Measurements from ENCODE around the gene PRRG3. TPM values are rescaled to one million over a fixed set of nuclear protein-coding genes. Genes with fewer than 3 reads are reported as not detected.

The PRRG3 gene
- total RNA-seq, 4 donors from 2014 or later = 0.91 to 4.5 (median 1.5) TPM

DNA sequence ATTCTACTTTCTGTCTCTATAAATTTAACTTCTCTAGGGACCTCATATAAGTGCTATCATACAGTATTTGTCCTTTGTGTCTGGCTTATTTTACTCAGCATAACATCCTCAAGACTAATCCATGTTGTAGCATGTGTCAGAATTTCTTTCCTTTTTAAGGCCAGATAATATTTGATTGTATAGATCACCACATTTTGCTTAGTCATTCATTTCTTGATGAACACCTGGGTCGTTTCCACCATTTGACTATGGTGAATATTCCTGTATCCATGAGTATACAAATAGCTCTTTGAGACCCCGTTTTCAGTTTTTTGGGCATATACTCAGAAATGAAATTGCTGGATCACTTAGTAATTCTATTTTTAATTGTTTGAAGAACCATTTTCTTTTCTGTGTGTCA lies 51.2 kb downstream of the PRRG3 start:
- Histone ChIP-seq H3K27ac (replicated peaks in 1 of 4) (no peak overlapping the region), H3K27me3 (no peaks in the 10 kb centered on the region), H3K36me3 (no peaks in the 10 kb centered on the region), H3K4me3 (no peak overlapping the region), H3K4me1 (no peaks in the 10 kb centered on the region), H3K9me3 (no peaks in the 10 kb centered on the region)
- DNase-seq (ENCODE audit: extremely low spot score) = no peak
- intact Hi-C loops (cut with DNase I) = no loop called here
- TF ChIP-seq, protein P1, sequence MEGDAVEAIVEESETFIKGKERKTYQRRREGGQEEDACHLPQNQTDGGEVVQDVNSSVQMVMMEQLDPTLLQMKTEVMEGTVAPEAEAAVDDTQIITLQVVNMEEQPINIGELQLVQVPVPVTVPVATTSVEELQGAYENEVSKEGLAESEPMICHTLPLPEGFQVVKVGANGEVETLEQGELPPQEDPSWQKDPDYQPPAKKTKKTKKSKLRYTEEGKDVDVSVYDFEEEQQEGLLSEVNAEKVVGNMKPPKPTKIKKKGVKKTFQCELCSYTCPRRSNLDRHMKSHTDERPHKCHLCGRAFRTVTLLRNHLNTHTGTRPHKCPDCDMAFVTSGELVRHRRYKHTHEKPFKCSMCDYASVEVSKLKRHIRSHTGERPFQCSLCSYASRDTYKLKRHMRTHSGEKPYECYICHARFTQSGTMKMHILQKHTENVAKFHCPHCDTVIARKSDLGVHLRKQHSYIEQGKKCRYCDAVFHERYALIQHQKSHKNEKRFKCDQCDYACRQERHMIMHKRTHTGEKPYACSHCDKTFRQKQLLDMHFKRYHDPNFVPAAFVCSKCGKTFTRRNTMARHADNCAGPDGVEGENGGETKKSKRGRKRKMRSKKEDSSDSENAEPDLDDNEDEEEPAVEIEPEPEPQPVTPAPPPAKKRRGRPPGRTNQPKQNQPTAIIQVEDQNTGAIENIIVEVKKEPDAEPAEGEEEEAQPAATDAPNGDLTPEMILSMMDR (IDR thresholded peaks at IDR 0.05) = no peak
- TF ChIP-seq POLR2A (IDR thresholded peaks at IDR 0.05; ENCODE audit: low read depth) (no peak), POLR2AphosphoS5 (IDR thresholded peaks at IDR 0.05) (no peak), EP300 (IDR thresholded peaks at IDR 0.05) (no peak)
- WGBS = 67% methylated on average over 2 of the region's 2 CpGs

DNA sequence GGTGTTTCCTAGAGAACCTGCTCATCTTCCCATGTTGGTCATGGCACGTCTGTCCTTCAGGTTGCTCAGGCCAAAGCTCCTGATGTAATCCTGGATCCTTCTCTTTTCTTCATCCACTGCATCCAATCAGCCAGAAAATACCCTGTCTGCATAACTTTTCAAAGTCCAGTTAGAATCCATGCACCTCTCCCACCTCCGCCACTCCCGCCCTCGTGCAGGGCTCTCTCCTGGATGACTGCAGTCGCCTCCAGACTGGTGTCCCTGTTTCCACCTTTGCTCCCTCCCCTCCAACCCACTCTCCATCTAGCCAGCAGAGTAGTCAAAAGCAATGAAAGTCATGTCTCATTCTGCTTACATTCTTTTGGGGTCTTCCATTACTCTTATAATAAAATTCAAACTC lies 55.3 kb downstream of the PRRG3 start:
- DNase-seq (ENCODE audit: extremely low spot score) = no peak
- Histone ChIP-seq H3K36me3 (no peaks in the 10 kb centered on the region), H3K27me3 (peaks cover 0 to 7% (median 0%) of the 10 kb centered on the region in 4 donors), H3K27ac (replicated peaks in 1 of 4) (no peak overlapping the region), H3K9me3 (no peaks in the 10 kb centered on the region), H3K4me3 (no peak overlapping the region), H3K4me1 (peaks cover 0 to 5% (median 0%) of the 10 kb centered on the region in 4 donors)
- WGBS = 87% methylated on average over 5 of the region's 5 CpGs
- intact Hi-C loops (cut with DNase I) = loop anchor here (5.0 kb wide), 1 partner anchor 882 kb away; no protein-coding TSS in a partner anchor
- TF ChIP-seq, protein P1 (IDR thresholded peaks at IDR 0.05) = no peak
- TF ChIP-seq EP300 (IDR thresholded peaks at IDR 0.05) (no peak), POLR2AphosphoS5 (IDR thresholded peaks at IDR 0.05) (no peak), POLR2A (IDR thresholded peaks at IDR 0.05; ENCODE audit: low read depth) (no peak)

DNA sequence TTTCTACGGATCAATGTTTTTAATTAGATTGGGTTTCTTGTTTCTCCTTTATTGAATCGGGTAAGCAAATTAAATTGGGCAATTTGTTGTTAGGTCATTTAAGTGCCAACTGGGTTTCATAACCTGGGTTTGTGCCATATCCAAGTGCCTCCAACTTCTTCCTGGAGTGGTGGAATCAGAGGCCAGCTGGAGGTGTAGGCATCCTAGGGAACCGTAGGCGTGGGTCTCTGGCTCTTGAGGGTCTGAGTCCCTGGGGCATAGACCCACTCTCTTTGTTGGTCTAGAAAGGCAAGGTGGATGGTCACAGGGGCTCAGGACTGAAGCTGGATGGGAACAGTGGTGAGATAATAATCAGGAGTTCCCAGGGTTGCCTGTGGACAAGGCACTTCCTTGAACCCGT lies 57.6 kb downstream of the PRRG3 start:
- Histone ChIP-seq H3K27me3 (peaks cover 0 to 7% (median 0%) of the 10 kb centered on the region in 4 donors), H3K27ac (replicated peaks in 1 of 4) (no peak overlapping the region), H3K9me3 (no peaks in the 10 kb centered on the region), H3K36me3 (no peaks in the 10 kb centered on the region), H3K4me1 (peaks cover 0 to 5% (median 0%) of the 10 kb centered on the region in 4 donors), H3K4me3 (no peak overlapping the region)
- intact Hi-C loops (cut with DNase I) = loop anchor here (5.0 kb wide), 1 partner anchor 879 kb away; no protein-coding TSS in a partner anchor
- TF ChIP-seq POLR2AphosphoS5 (IDR thresholded peaks at IDR 0.05) (no peak), POLR2A (IDR thresholded peaks at IDR 0.05; ENCODE audit: low read depth) (no peak), EP300 (IDR thresholded peaks at IDR 0.05) (no peak)
- TF ChIP-seq, protein P1 (IDR thresholded peaks at IDR 0.05) = no peak
- no peak for DNase-seq (ENCODE audit: extremely low spot score)
- 64% methylated on average over 5 of the region's 5 CpGs for WGBS

DNA sequence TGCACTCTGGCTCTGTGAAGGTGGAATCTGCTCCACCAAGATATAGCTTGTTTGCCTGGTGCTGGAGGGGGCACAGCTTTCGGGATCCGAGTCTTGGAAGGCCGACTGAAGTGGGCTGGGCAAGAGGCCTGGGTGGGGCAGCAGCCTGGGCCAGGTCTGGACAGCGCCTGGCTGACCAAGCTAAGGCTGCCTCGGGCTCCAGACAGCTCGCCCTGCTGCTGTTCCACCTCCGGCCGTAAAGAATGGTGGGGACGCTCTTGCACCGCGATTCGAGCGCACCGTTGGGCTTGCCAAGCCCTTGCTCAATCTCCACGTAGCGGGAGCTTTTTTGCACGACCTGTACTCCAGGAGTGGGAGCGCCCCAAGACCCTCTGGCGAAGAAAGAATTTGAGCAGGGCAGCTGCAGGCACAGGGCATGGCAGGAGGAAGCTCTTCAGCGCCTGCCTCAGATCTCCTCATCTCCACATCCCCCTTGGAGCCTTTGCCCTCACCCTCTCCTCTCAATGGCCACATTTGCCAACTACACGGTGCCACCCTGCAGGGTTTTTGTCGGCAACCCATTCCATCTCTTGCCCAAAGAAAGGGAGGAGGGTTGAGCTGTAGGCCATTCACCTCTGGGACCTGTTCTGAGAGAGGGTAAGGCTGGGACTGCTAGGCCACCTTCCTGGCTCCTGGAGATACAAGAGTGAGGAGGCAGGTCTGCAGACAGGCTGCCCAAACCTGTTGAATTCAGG lies 58.2 kb downstream of the PRRG3 start:
- H3K36me3 ChIP-seq = no peaks in the 10 kb centered on the region
- no peak for DNase-seq (ENCODE audit: extremely low spot score)
- whole genome bisulfite sequencing = 26% methylated on average over 9 of the region's 22 CpGs
- H3K27ac ChIP-seq (replicated peaks in 1 of 4) = no peak overlapping the region
- H3K4me1 ChIP-seq = peaks cover 0 to 5% (median 0%) of the 10 kb centered on the region in 4 donors
- TF ChIP-seq, protein P1 (IDR thresholded peaks at IDR 0.05) = peak; percentile 62 to 77 (median 62)
- TF ChIP-seq POLR2AphosphoS5 (IDR thresholded peaks at IDR 0.05) (peak in 1 of 2 donors; percentile 17), EP300 (IDR thresholded peaks at IDR 0.05) (no peak), POLR2A (IDR thresholded peaks at IDR 0.05; ENCODE audit: low read depth) (no peak)
- peaks cover 0 to 7% (median 0%) of the 10 kb centered on the region in 4 donors for H3K27me3 ChIP-seq
- H3K9me3 ChIP-seq = no peaks in the 10 kb centered on the region
- intact Hi-C loops (cut with DNase I) = loop anchor here (5.0 kb wide), 1 partner anchor 879 kb away; no protein-coding TSS in a partner anchor
- no peak overlapping the region for H3K4me3 ChIP-seq
